Fibroblast of lung (primary cell): ENCODE results near the gene MAP4K4. TPM values are rescaled to one million over a fixed set of nuclear protein-coding genes. Genes with fewer than 3 reads are reported as not detected.

Experiments
- DNase-seq, 2 donors: peaks; one replicate each; pipeline versions ENCODE4 v3.0.0 to v3.0.0-alpha.2; 2010; ENCODE audit warnings: low read depth in 2 of 2
- H2AFZ ChIP-seq: 2 replicates; pipeline ENCODE4 v1.5.1; 2012; ENCODE audit warnings: low read length, control low read depth, inconsistent platforms
- H3K27ac ChIP-seq: 2 replicates; pipeline ENCODE4 v1.5.1; 2011; ENCODE audit warnings: low read length, control low read depth; ENCODE audit not compliant: insufficient read depth
- H3K27me3 ChIP-seq: 2 replicates; pipeline ENCODE4 v1.5.1; 2011; ENCODE audit warnings: mild to moderate bottlenecking, low read length; ENCODE audit not compliant: control insufficient read depth, insufficient read depth
- H3K36me3 ChIP-seq: 2 replicates; pipeline ENCODE4 v1.5.1; 2011; ENCODE audit warnings: low read length; ENCODE audit not compliant: control insufficient read depth, insufficient read depth
- H3K4me1 ChIP-seq: 2 replicates; pipeline ENCODE4 v1.5.1; 2011; ENCODE audit warnings: low read length; ENCODE audit not compliant: control insufficient read depth, insufficient read depth; ENCODE audit errors: extremely low read depth
- H3K4me2 ChIP-seq: 2 replicates; pipeline ENCODE4 v1.5.1; 2011; ENCODE audit warnings: low read length, control low read depth; ENCODE audit not compliant: insufficient read depth; ENCODE audit errors: extremely low read depth
- H3K4me3 ChIP-seq, 4 experiments: fragments of 200-600 bp in 1 of 4; sonication (generic) in 1 of 4; replicated peaks in 1 of 4; 2 replicates each; pipeline ENCODE4 v1.5.1; 2011 to 2016; ENCODE audit warnings: low read length in 4 of 4, low read depth in 3 of 4, mild to moderate bottlenecking in 3 of 4, control low read depth in 2 of 4, inconsistent platforms in 1 of 4, mixed read lengths in 1 of 4; ENCODE audit not compliant: insufficient read depth in 1 of 4; ENCODE audit errors: control extremely low read depth in 1 of 4
- H3K79me2 ChIP-seq: 2 replicates; pipeline ENCODE4 v1.5.1; 2012; ENCODE audit warnings: mild to moderate bottlenecking, low read length, inconsistent platforms; ENCODE audit not compliant: control insufficient read depth, insufficient read depth
- H3K9ac ChIP-seq: 2 replicates; pipeline ENCODE4 v1.5.1; 2011; ENCODE audit warnings: mild to moderate bottlenecking, low read length, control low read depth; ENCODE audit not compliant: insufficient read depth
- H3K9me3 ChIP-seq: 2 replicates; pipeline ENCODE4 v1.5.1; 2012; ENCODE audit warnings: low read depth, low read length; ENCODE audit not compliant: control insufficient read depth, insufficient read depth
- H4K20me1 ChIP-seq: 2 replicates; pipeline ENCODE4 v1.5.1; 2011; ENCODE audit warnings: low read length; ENCODE audit not compliant: control insufficient read depth, insufficient read depth; ENCODE audit errors: extremely low read depth
- CTCF ChIP-seq, 2 donors: IDR thresholded peaks in 1 of 2; conservative IDR thresholded peaks in 1 of 2; 1 replicate in 1 of 2; 2 replicates in 1 of 2; pipeline ENCODE4 v1.5.1; 2011 to 2012; ENCODE audit warnings: low read length in 2 of 2, control low read depth in 1 of 2, inconsistent platforms in 1 of 2, low read depth in 1 of 2, mild to moderate bottlenecking in 1 of 2
- EZH2 ChIP-seq: IDR thresholded peaks from 2 replicates; pipeline ENCODE4 v1.5.1; 2012; ENCODE audit warnings: low read length, control low read depth, mild to moderate bottlenecking; ENCODE audit errors: missing control alignments
- polyA plus RNA-seq, 2 donors: library from polyadenylated mRNA; depleted of rRNA in 1 of 2; stranded (reverse) in 1 of 2; unstranded in 1 of 2; fragments of >200 nt; gene quantifications; 2 replicates each; pipeline ENCODE4 v1.2.1, GENCODE V29; 2011 to 2012; ENCODE audit warnings: missing spikeins in 1 of 2
- total RNA-seq: library from RNA; depleted of rRNA; stranded (reverse); fragments of >200 nt; gene quantifications from 2 replicates; pipeline ENCODE4 v1.2.1, GENCODE V29; 2014

Gene MAP4K4
- total and polyA plus RNA-seq, 2 donors (not counting 1 experiment from before 2014, with no cell fraction given) = 113 to 164 TPM

GRCh38 chr2:101742547-101742946 is 45.0 kb downstream of the MAP4K4 start:
- Histone ChIP-seq H3K4me2 (peak overlapping the region; percentile 73), H3K9me3 (no peaks in the 10 kb centered on the region), H3K4me1 (peaks cover 23% of the 10 kb centered on the region), H3K36me3 (no peaks in the 10 kb centered on the region), H2AFZ (no peak overlapping the region), H3K79me2 (peaks cover 93% of the 10 kb centered on the region), H3K9ac (peak overlapping the region; percentile 38), H3K27me3 (no peaks in the 10 kb centered on the region), H3K27ac (peak overlapping the region; percentile 60), H4K20me1 (no peaks in the 10 kb centered on the region), H3K4me3 (no peak overlapping the region)
- TF ChIP-seq EZH2 (no peak), CTCF (conservative IDR thresholded peaks at IDR 0.05 in 1 of 2, IDR thresholded peaks at IDR 0.05 in 1 of 2; ENCODE audit: low read depth in 1 of 2, low read length in 2 of 2) (no peak)
- no peak for DNase-seq

- no peaks in the 10 kb centered on the region for H4K20me1 ChIP-seq
- no peak for DNase-seq
- H3K9me3 ChIP-seq = no peaks in the 10 kb centered on the region
- no peaks in the 10 kb centered on the region for H3K36me3 ChIP-seq
- no peak overlapping the region for H3K27ac ChIP-seq
- peaks cover 93% of the 10 kb centered on the region for H3K79me2 ChIP-seq
- H3K4me1 ChIP-seq = peaks cover 24% of the 10 kb centered on the region
- TF ChIP-seq CTCF (conservative IDR thresholded peaks at IDR 0.05 in 1 of 2, IDR thresholded peaks at IDR 0.05 in 1 of 2; ENCODE audit: low read depth in 1 of 2, low read length in 2 of 2) (no peak), EZH2 (no peak)
- H2AFZ ChIP-seq = no peak overlapping the region
- H3K4me3 ChIP-seq = no peak overlapping the region
- H3K4me2 ChIP-seq = peak overlapping the region; percentile 19
- no peaks in the 10 kb centered on the region for H3K27me3 ChIP-seq
- no peak overlapping the region for H3K9ac ChIP-seq
Observed at GRCh38 chr2:101743288-101743687, 45.8 kb downstream of the MAP4K4 start.

- H3K79me2 ChIP-seq = peaks cover 80% of the 10 kb centered on the region
- no peak overlapping the region for H3K9ac ChIP-seq
- H3K4me3 ChIP-seq = no peak overlapping the region
- H3K27ac ChIP-seq = no peak overlapping the region
- H3K4me2 ChIP-seq = no peak overlapping the region
- no peaks in the 10 kb centered on the region for H3K9me3 ChIP-seq
- no peak overlapping the region for H2AFZ ChIP-seq
- TF ChIP-seq CTCF (conservative IDR thresholded peaks at IDR 0.05 in 1 of 2, IDR thresholded peaks at IDR 0.05 in 1 of 2; ENCODE audit: low read depth in 1 of 2, low read length in 2 of 2) (no peak), EZH2 (no peak)
- peaks cover 22% of the 10 kb centered on the region for H3K4me1 ChIP-seq
- H3K36me3 ChIP-seq = no peaks in the 10 kb centered on the region
- DNase-seq = no peak
- H4K20me1 ChIP-seq = no peaks in the 10 kb centered on the region
- no peaks in the 10 kb centered on the region for H3K27me3 ChIP-seq
Observed at GRCh38 chr2:101744832-101745231, 47.3 kb downstream of the MAP4K4 start.
